SK-N-SH (cell line): ENCODE results near the gene FAM76B. TPM values are rescaled to one million over a fixed set of nuclear protein-coding genes. Genes with fewer than 3 reads are reported as not detected.

ENCODE experiments used
- CTCF ChIA-PET: fragments of 300-600, 350-600 bp; formaldehyde crosslinking; extraction: SDS; loops from one replicate; lab custom pipeline; 2021; lab: Yijun Ruan, JAX
- POLR2A ChIA-PET: fragments of 350-600 bp; sonication (Branson Sonifier 250); formaldehyde crosslinking; extraction: SDS; loops from one replicate; lab custom pipeline; 2020; ENCODE audit warnings: antibody characterized with exemption, inconsistent platforms; lab: Yijun Ruan, JAX
- DNase-seq: peaks from one replicate; pipeline ENCODE4 v3.0.0; 2012
- H2AFZ ChIP-seq: fragments of 200-600 bp; sonication (generic); 2 replicates; pipeline ENCODE4 v1.8.1; 2016; ENCODE audit warnings: antibody characterized with exemption, mild to moderate bottlenecking, low read depth
- H3F3A ChIP-seq: fragments of 200-600 bp; sonication (generic); replicated peaks from 2 replicates; pipeline ENCODE3; 2016; ENCODE audit warnings: antibody characterized with exemption, mild to moderate bottlenecking; ENCODE audit not compliant: insufficient read depth
- H3K27ac ChIP-seq, 2 experiments: fragments of 200-500 bp in 1 of 2; fragments of 200-600 bp in 1 of 2; sonication (Bioruptor generic) in 1 of 2; sonication (generic), shearing (Covaris generic) in 1 of 2; 2 replicates each; pipeline versions ENCODE4 v1.5.1 to v1.6.1; 2014 to 2016; ENCODE audit warnings: low read depth in 2 of 2, inconsistent platforms in 1 of 2, low read length in 1 of 2, mild to moderate bottlenecking in 1 of 2, mixed read lengths in 1 of 2
- H3K27me3 ChIP-seq: fragments of 200-600 bp; sonication (generic), shearing (Covaris generic); 2 replicates; pipeline ENCODE4 v1.6.1; 2016; ENCODE audit warnings: mixed run types; ENCODE audit not compliant: insufficient read depth
- H3K36me3 ChIP-seq, 2 experiments: fragments of 200-500 bp in 1 of 2; fragments of 200-600 bp in 1 of 2; sonication (Bioruptor generic) in 1 of 2; sonication (generic) in 1 of 2; replicated peaks in 1 of 2; 2 replicates each; pipeline versions ENCODE3 to v1.5.1; 2014 to 2016; ENCODE audit warnings: low read length in 1 of 2, mild to moderate bottlenecking in 1 of 2; ENCODE audit not compliant: insufficient read depth in 2 of 2, control insufficient read depth in 1 of 2
- H3K4me1 ChIP-seq, 2 experiments: fragments of 200-500 bp in 1 of 2; fragments of 200-600 bp in 1 of 2; sonication (Bioruptor generic) in 1 of 2; sonication (generic), shearing (Covaris generic) in 1 of 2; 2 replicates each; pipeline versions ENCODE4 v1.5.1 to v1.6.1; 2014 to 2016; ENCODE audit warnings: low read depth in 1 of 2, low read length in 1 of 2, mixed run types in 1 of 2; ENCODE audit not compliant: insufficient read depth in 2 of 2, control insufficient read depth in 1 of 2
- H3K4me2 ChIP-seq: fragments of 200-600 bp; sonication (generic), shearing (Covaris generic); 2 replicates; pipeline ENCODE4 v1.6.1; 2017; ENCODE audit warnings: mixed run types
- H3K4me3 ChIP-seq, 2 experiments: fragments of 200-500 bp in 1 of 2; fragments of 200-600 bp in 1 of 2; sonication (Bioruptor generic) in 1 of 2; sonication (generic), shearing (Covaris generic) in 1 of 2; 2 replicates each; pipeline versions ENCODE4 v1.5.1 to v1.8.1; 2014 to 2016; ENCODE audit warnings: low read depth in 2 of 2, inconsistent platforms in 1 of 2, low read length in 1 of 2, mild to moderate bottlenecking in 1 of 2, mixed read lengths in 1 of 2, moderate library complexity in 1 of 2
- H3K79me2 ChIP-seq: fragments of 200-600 bp; sonication (generic); 2 replicates; pipeline ENCODE4 v1.8.1; 2017; ENCODE audit warnings: mild to moderate bottlenecking; ENCODE audit not compliant: insufficient read depth
- H3K9ac ChIP-seq: fragments of 200-600 bp; sonication (generic); 2 replicates; pipeline ENCODE4 v1.6.1; 2017; ENCODE audit warnings: mixed run types
- H3K9me2 ChIP-seq: fragments of 200-600 bp; sonication (generic); 2 replicates; pipeline ENCODE4 v1.6.1; 2017; ENCODE audit warnings: mixed run types
- H3K9me3 ChIP-seq: fragments of 200-600 bp; sonication (generic); 2 replicates; pipeline ENCODE4 v1.6.1; 2017; ENCODE audit warnings: mixed run types, mild to moderate bottlenecking, moderate library complexity
- H4K20me1 ChIP-seq: fragments of 200-600 bp; sonication (generic); 2 replicates; pipeline ENCODE4 v1.6.1; 2017; ENCODE audit warnings: mild to moderate bottlenecking, mixed run types; ENCODE audit not compliant: insufficient read depth
- CTCF ChIP-seq: fragments of 200-600 bp; sonication (generic); IDR thresholded peaks from 2 replicates; pipeline ENCODE4 v1.6.1; 2017; ENCODE audit warnings: antibody characterized with exemption, mild to moderate bottlenecking, moderate library complexity
- ELF1 ChIP-seq: IDR thresholded peaks from 2 replicates; pipeline ENCODE4 v1.4.0; 2012
- EP300 ChIP-seq, 2 experiments: IDR thresholded peaks; 2 replicates each; pipeline versions ENCODE4 v1.4.0 to v1.6.1; 2012; ENCODE audit warnings: borderline replicate concordance in 1 of 2, low read depth in 1 of 2, low read length in 1 of 2
- FOSL2 ChIP-seq: IDR thresholded peaks from 2 replicates; pipeline ENCODE4 v1.4.0; 2012; ENCODE audit warnings: low read depth, mild to moderate bottlenecking, moderate library complexity, borderline replicate concordance
- FOXJ3 ChIP-seq: sonication (generic); formaldehyde crosslinking; IDR thresholded peaks from 2 replicates; pipeline ENCODE4 v1.5.1; 2020; ENCODE audit warnings: mild to moderate bottlenecking, missing genetic modification reagents
- FOXM1 ChIP-seq: IDR thresholded peaks from 2 replicates; pipeline ENCODE4 v1.4.0; 2012; ENCODE audit warnings: low read depth, mild to moderate bottlenecking
- GATA2 ChIP-seq: sonication (generic); formaldehyde crosslinking; IDR thresholded peaks from 2 replicates; pipeline ENCODE4 v1.5.0; 2020; ENCODE audit warnings: mild to moderate bottlenecking, missing genetic modification reagents
- MEF2A ChIP-seq: IDR thresholded peaks from 2 replicates; pipeline ENCODE4 v1.4.0; 2012; ENCODE audit warnings: low read depth, borderline replicate concordance
- MXI1 ChIP-seq: IDR thresholded peaks from 2 replicates; pipeline ENCODE4 v1.6.1; 2012; ENCODE audit warnings: mild to moderate bottlenecking, low read depth, low read length, improper control_type of control experiment
- NFIC ChIP-seq: IDR thresholded peaks from 2 replicates; pipeline ENCODE4 v1.4.0; 2012; ENCODE audit warnings: borderline replicate concordance
- NRF1 ChIP-seq: IDR thresholded peaks from 2 replicates; pipeline ENCODE4 v1.6.1; 2012; ENCODE audit warnings: low read depth, mild to moderate bottlenecking, low read length
- POLR2AphosphoS5 ChIP-seq: IDR thresholded peaks from 2 replicates; pipeline ENCODE4 v1.6.1; 2012; ENCODE audit warnings: low read depth, low read length
- RFX5 ChIP-seq: IDR thresholded peaks from 2 replicates; pipeline ENCODE4 v1.6.1; 2012; ENCODE audit warnings: mild to moderate bottlenecking, improper control_type of control experiment, low read length
- SIN3A ChIP-seq: IDR thresholded peaks from 2 replicates; pipeline ENCODE4 v1.6.1; 2012; ENCODE audit warnings: low read depth, mild to moderate bottlenecking, low read length, moderate library complexity, borderline replicate concordance
- SMC3 ChIP-seq: IDR thresholded peaks from 2 replicates; pipeline ENCODE4 v1.6.1; 2012; ENCODE audit warnings: low read depth, low read length, improper control_type of control experiment
- TCF12 ChIP-seq: IDR thresholded peaks from 2 replicates; pipeline ENCODE4 v1.4.0; 2012
- TEAD4 ChIP-seq: IDR thresholded peaks from 2 replicates; pipeline ENCODE4 v1.4.0; 2012; ENCODE audit warnings: mild to moderate bottlenecking, borderline replicate concordance; ENCODE audit not compliant: insufficient read depth
- USF2 ChIP-seq: fragments of 150-350 bp; IDR thresholded peaks from 2 replicates; pipeline ENCODE4 v1.6.1; 2017; ENCODE audit warnings: antibody characterized with exemption, low read length, low read depth, borderline replicate concordance
- WGBS: methylation state at CpG from one replicate; pipeline ENCODE4 v1.1.6; 2017; ENCODE audit warnings: low lambda C conversion rate; 5-methylcytosine and 5-hydroxymethylcytosine counted together
- polyA plus RNA-seq, 3 experiments: library from polyadenylated mRNA; depleted of rRNA; stranded (reverse); fragments of >200 nt; gene quantifications; 2 replicates each; pipeline ENCODE4 v1.2.3, GENCODE V29; 2012
- TF ChIP-seq, protein P1 (sequence below): IDR thresholded peaks from 2 replicates; pipeline ENCODE4 v1.4.0; 2012; ENCODE audit warnings: low read depth, borderline replicate concordance
- TF ChIP-seq, protein P2 (sequence below): fragments of 150-350 bp; IDR thresholded peaks from 2 replicates; pipeline ENCODE4 v1.6.1; 2016; ENCODE audit warnings: mild to moderate bottlenecking, low read depth, low read length

Gene FAM76B
- polyA plus RNA-seq, 1 of the 3 experiments (the other 2 are of a cell fraction): 15.4 TPM

DNA sequence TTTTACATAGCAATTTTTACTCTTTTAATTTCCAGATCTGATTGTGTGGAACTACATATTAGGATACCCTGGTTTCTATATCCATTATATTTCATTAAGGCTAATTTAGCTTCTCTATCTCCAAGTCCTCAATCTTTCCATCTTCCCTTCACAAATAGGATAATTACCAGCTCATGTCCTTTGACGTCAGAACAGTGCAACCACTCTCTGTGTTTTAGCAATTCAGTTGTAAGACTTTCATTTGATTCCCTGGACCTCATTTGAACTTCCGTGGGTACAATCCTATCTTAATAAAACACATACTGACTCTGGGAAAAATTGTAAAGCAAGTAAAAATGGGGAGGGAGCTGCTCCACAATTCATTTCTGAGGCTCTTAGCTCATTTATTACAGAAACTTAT, 52.8 kb downstream of the FAM76B start (continued):
- no peak for TF ChIP-seq FOXJ3 (CRISPR knock-in tag)
- no peak for TF ChIP-seq CTCF
- no peak for TF ChIP-seq EP300 (IDR thresholded peaks at IDR 0.05; ENCODE audit: borderline replicate concordance in 1 of 2, low read depth in 1 of 2, low read length in 1 of 2)
- no peak for TF ChIP-seq TCF12

- H3K4me1 ChIP-seq: peaks cover 0 to 3% of the 10 kb centered on the region in 2 experiments; a peak in 1 of 4 replicates
- no peaks in the 10 kb centered on the region for H3F3A ChIP-seq
- no peak for DNase-seq
Measured at GRCh38 chr11:95736355-95736754, 53.2 kb downstream of the FAM76B start.

GRCh38 chr11:95734009-95734572, 55.5 kb downstream of the FAM76B start:
- ChIA-PET POLR2A (no interaction called here), CTCF (interaction anchor here (1.1 kb wide), 1 partner anchor 22 kb away, joined by 3 read pairs; no protein-coding TSS in a partner anchor)
- TF ChIP-seq GATA2 (CRISPR knock-in tag) (no peak), NFIC (no peak), FOXJ3 (CRISPR knock-in tag) (no peak), MXI1 (no peak), ELF1 (no peak), TCF12 (no peak), SMC3 (no peak), NRF1 (no peak), SIN3A (no peak), POLR2AphosphoS5 (no peak), FOSL2 (no peak), TEAD4 (no peak), USF2 (no peak), RFX5 (no peak)
- TF ChIP-seq, protein P1, sequence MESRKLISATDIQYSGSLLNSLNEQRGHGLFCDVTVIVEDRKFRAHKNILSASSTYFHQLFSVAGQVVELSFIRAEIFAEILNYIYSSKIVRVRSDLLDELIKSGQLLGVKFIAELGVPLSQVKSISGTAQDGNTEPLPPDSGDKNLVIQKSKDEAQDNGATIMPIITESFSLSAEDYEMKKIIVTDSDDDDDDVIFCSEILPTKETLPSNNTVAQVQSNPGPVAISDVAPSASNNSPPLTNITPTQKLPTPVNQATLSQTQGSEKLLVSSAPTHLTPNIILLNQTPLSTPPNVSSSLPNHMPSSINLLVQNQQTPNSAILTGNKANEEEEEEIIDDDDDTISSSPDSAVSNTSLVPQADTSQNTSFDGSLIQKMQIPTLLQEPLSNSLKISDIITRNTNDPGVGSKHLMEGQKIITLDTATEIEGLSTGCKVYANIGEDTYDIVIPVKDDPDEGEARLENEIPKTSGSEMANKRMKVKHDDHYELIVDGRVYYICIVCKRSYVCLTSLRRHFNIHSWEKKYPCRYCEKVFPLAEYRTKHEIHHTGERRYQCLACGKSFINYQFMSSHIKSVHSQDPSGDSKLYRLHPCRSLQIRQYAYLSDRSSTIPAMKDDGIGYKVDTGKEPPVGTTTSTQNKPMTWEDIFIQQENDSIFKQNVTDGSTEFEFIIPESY: no peak
- TF ChIP-seq, protein P2, sequence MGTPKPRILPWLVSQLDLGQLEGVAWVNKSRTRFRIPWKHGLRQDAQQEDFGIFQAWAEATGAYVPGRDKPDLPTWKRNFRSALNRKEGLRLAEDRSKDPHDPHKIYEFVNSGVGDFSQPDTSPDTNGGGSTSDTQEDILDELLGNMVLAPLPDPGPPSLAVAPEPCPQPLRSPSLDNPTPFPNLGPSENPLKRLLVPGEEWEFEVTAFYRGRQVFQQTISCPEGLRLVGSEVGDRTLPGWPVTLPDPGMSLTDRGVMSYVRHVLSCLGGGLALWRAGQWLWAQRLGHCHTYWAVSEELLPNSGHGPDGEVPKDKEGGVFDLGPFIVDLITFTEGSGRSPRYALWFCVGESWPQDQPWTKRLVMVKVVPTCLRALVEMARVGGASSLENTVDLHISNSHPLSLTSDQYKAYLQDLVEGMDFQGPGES: no peak

More at GRCh38 chr11:95736355-95736754, 53.2 kb downstream of the FAM76B start:
- H3K4me2 ChIP-seq: no peak overlapping the region
- TF ChIP-seq FOSL2 (no peak), MEF2A (no peak), FOXM1 (no peak), RFX5 (no peak)
- no peak overlapping the region for H3K4me3 ChIP-seq
- no peaks in the 10 kb centered on the region for H3K36me3 ChIP-seq
- 0 out of 2 replicates have a peak, but pooled peaks cover 9% of the 10 kb centered on the region for H3K27me3 ChIP-seq
- H2AFZ ChIP-seq: no peak overlapping the region
- ChIA-PET POLR2A (no interaction called here), CTCF (interaction anchor here (0.7 to 2.7 kb wide), 3 partner anchors 12 to 31 kb away, joined by 3 to 8 read pairs (median 3); no protein-coding TSS in a partner anchor)
- no peak overlapping the region for H3K27ac ChIP-seq
- no peaks in the 10 kb centered on the region for H3K9me2 ChIP-seq
- WGBS: 41% methylated on average over 7 of the region's 7 CpGs
- H3K9ac ChIP-seq: no peak overlapping the region
- no peaks in the 10 kb centered on the region for H3K9me3 ChIP-seq
- no peaks in the 10 kb centered on the region for H4K20me1 ChIP-seq
- H3K79me2 ChIP-seq: no peaks in the 10 kb centered on the region

More at GRCh38 chr11:95734009-95734572, 55.5 kb downstream of the FAM76B start:
- Histone ChIP-seq H3K9me2 (no peaks in the 10 kb centered on the region), H3K4me2 (no peak overlapping the region), H3K4me3 (no peak overlapping the region), H3K27me3 (0 out of 2 replicates have a peak, but pooled peaks cover 9% of the 10 kb centered on the region), H4K20me1 (no peaks in the 10 kb centered on the region), H3K79me2 (no peaks in the 10 kb centered on the region), H3K4me1 (peaks cover 0 to 3% of the 10 kb centered on the region in 2 experiments; a peak in 1 of 4 replicates), H3F3A (no peaks in the 10 kb centered on the region), H3K9me3 (no peaks in the 10 kb centered on the region), H3K9ac (no peak overlapping the region), H3K36me3 (no peaks in the 10 kb centered on the region), H2AFZ (no peak overlapping the region), H3K27ac (no peak overlapping the region)
- no peak for DNase-seq
- WGBS: 34% methylated on average over 4 of the region's 4 CpGs
